SHP77 treated with DMSO at 0.1 percent for 48 hours (cell line): Measurements from ENCODE around the gene CALHM1.

Experiments used
- DNase-seq: peaks from one replicate; lab custom pipeline; 2025; lab: John Stamatoyannopoulos, UW

CALHM1 gene

DNA sequence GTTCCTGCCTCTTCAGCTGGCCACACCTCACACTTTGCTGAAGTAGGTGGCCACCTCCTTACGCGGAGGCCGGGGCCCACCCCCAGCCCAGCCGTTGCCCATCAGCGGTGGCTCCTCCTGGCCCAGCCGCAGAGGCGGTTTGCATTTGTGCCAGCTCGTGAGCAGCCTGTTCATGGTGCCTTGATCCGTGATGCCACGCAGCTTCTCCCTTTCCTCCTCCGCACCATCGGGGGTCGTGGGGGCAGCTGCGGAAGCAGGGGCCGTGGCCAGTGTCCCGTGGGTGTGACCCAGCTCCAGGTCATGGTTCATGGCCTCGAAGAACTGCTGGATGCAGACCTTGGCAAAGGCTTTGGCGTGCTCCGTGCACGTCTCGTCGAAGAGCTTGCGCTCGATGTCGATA is 3.5 kb downstream of the CALHM1 start:
- DNase-seq = no peak

DNA sequence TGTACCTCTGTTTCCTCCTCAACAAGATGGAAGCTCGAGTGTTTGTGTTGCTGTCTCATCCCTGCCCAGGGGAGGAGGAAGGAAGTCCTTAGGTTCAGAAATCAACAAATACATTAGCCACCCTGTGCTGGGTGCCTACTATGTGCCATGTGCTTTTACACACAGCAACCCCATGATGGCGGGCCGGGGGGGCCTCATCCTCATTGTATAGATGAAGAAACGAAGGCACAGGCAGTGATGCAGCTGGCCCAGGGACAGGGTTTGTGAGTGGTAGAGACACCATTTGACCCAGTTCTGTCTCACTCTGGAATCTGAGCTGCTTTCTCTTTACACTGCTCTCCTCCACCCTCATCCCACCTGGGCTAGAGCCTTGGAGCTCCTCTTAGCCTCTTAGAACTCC is 4.7 kb downstream of the CALHM1 start:
- DNase-seq = no peak

DNA sequence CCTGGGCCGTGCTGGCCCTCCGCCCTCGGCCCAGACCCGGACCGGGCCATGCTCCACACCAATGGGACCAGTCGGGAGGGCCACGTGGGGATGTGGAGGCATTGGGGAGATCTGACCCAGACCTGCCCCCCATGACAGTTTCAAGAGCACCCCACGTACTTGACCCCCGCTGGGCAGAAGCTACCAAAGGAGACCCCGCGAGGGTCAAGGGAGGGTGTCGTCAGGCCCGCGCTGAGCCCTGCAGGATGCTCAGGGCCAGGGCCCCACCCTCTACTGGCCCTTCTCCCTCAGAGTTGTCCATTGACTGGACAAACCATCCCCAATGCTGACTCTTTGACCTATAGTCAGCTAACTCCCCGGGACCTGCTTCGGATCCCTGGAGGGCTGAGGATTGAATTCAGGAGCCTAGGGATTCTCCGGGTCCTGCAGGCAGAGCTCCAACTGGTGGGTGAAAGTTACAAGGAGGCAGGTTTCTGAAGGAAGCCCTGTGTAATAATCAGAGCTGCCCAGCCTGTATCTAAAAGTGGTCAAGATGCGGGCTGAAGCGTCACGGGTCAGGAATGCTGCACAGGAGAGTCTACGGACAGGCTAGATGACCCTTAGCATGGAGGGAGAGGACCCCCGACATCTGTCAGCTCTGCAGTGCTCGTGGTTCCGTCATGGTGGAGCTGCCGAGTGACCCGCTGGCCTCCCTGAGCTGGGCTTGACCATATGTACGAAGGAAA is 6.0 kb downstream of the CALHM1 start:
- DNase-seq = no peak

DNA sequence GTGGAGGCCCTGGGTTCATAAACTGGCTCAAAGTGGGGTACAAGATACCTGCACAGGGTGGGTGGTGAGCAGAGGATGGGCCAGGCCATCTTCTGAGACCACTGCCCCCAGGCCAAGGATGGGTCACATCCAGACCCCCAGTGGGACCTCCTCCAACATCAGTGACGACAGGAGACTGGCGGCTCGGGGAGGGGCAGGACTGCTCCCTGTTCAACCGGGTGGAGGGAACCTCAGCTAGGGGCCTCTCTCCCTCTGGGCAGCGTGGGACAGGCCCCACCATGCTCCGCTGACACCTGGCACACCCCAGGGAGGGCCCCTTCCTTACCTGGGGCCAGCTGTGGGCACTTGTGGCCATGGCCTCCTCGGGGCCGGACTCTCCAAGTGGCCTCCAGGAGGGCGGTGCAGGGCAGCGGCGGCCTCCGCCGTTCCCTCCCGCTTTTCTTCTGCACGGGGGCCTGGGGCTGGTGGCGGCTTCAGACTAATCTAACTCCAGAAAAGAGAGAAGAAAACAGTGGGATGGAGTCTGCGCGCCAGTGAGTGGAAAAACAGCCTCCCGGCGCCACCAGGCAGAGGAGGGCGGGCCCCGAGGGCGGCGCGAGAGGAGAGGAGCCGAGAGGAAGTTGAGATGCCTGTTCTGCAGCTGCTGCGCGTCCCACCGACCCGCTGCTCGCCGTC is 6.7 kb downstream of the CALHM1 start, which contains the start of gene CALHM2:
Gene CALHM2 (minus strand): TSS at position 540 of the 675 bp plus-strand sequence. CDS start 2,429 bp downstream, outside the sequence.
- DNase-seq = no peak

DNA sequence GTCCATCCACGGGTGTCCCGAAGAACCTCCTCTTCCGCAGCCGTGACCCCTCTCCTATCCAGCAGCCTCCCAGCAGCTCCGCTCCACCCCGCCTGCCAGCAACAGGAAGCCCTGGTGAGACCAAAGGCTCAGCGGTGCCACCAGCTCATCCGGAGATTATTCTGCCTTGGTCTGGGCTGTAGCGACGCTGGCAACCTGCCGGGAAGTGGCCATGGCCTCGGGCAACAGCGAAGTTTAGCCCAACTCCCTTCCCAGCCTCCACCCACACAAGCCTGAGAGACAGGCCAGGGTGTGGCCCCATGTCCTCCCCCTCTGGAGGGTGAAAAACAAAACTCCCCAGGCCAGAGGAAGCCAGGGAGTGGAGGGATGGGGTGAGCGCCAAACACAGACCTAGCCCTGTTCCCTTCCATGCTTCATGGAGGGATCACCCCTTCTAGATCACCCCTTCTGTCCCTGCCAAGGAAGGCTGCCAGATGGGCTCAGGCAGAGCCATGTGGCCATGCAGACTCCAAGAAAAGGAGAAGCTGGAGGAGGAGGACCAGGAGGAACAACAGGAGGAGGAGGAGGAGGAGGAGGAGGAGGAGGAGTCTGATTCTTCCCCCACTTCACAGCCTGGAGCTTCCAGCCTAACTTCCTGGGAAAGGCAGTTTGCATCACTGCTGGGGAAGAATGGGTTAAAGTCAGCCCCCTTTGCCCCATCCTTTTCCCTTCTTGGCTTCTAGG is 7.4 kb downstream of the CALHM1 start:
- no peak for DNase-seq

DNA sequence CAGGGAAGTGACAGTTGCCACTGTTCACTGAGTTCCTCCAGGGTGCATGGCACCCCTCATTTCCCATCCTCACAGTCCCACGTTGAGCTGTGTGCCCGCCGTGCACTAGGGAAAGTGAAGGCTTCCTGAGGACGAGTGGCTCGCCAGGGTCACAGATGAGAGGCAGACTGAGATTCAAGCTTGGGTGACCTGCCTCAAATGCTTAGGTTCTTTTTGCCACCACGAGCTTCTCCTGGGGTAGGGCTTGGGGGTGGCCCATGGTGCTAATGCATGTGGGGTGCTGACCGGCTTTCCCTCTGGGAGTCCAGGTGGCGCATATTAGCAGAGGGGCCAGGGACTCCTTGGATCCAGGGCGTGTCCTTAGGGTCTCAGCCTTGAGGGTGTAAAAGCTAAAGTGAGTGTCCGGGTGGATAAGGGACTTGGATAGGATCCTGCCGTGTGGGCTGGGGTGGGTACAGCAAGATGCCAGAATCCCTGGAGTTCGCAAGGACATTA is 8.5 kb downstream of the CALHM1 start:
- DNase-seq = no peak

DNA sequence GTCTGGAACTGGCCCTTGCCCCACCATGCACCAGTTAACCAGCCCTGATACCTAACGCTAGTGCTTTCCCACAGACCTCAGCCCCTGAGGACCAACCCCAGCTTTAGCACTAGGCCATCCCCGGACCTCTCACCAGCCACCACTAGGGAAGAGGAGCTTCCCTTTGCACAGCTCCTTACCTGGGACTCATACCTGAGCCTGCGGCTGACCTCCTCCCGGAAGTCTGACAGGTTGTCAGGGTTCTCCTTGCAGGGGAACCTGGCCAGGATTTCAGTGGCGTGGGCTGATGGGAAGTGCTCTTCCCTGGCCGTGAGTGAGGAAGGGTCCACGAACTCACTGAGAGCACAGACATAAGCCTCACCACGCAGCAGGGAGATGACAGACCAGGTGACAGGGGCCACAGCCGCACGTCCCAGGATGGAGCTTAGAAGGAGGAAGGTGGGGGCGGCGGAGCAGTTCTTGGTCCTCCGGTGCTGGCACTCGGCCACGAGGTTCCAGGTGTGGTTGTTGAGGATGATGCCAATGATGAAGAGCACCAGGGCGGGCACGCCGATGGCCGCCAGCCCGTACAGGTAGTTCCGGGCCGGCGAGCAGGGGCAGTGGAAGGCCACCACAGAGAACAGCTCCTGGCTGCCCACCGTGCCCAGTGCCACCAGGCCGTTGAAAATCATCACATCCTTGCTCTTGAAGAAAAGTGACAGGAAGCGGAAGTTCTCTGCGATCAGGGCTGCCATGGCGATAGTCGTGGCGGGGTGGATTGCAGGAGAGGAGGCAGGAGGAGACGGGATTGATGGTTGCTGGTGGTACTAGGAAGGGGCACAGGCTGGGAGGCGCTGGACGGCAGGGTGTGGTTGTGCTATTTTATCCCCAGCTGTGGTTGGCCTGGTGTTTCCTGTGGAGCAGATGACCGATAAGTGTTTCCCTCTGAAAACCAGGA is 9.2 kb downstream of the CALHM1 start:
- DNase-seq = no peak

DNA sequence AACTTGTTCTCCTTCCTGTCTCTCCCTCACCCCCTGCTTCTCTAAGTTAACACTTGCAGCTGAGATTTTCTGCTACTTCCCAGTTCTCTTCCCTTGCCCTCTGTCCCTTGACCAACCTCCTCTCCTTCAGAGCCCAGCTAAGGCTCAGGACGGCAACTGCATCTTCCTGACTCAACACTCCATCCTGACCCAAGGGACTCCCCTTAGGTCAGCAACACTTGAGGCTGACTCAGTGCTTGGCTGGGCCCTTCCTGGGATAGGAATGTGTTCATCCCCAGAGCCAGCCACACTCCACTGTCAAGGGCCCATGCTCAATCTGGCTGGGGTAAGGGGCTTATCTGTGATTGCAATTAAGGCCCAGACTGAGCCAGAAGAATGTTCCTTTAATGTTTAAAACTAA is 10.0 kb downstream of the CALHM1 start:
- DNase-seq = no peak

DNA sequence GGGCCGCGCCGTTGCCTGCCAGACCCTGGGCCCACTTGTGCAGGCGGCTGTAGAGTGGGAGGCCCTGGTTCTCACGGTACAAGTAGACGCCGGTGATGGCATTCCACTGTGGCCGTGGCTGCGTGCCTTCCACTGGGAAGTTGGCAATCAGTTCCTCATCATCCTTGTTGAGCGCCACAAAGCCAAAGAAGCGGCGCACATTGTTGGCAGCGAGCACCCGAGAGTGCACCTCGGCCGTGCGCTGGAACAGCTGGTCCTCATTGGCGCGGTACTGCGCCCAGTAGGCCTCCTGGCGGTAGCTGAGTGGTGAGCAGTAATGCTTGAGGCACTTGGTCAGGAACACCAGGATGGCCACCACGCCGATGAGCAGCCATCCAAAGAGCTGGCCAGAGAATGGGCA is 11.5 kb downstream of the CALHM1 start:
- no peak for DNase-seq

DNA sequence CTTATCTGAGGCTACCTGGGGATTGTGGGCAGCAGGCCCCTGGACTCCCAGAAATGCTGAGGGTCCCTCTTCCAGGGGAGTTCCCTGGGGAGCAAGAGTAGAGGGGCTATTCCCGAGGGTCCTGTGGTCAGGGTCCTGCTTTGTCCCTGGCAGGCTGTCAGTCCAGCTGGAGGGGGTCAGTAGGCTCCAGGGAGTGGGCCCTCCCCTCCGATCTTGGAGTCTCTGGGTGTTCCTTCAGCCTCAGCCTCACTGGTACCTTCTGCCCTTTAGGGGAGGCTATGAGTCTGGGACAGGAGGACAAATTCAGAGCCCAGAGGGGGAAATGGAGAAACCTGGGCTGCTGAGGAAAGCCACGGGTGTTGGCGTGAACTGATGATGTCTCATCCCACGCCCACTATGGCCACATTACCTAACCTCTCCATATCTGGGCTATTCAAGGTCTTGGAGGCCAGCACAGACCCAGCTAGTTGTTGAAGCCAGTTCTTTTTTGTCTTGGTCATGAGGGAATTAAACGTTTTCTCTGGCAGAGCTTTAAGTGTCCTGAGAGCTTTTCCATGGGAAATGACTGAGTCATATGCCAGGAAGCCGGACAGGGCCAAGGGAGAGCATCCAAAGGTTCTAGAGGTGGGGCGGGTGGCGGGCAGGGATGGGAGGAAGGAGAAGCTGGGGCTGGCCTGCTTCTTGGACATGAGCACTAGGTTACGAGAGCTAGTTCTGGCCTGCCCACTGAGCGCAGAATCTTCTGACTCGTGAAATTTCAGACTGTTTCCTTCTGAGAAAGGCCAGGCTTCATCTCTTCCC is 12.7 kb downstream of the CALHM1 start:
- no peak for DNase-seq

DNA sequence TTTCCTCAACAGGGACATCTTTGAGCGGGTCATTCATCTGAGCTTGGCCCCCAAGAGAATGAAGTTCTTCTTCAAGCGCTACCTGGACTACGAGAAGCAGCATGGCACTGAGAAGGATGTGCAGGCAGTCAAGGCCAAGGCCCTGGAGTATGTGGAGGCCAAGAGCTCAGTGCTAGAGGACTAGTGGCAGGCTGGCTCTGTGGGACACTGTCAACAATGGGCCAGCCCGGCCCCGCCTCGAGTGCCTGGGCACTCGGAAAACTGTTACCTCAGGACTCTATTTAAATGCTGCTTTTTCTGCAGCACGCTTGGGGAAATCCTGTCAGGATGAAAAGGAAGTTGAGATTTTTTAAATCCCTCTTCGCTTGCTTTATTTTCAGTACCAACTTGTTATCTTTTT is 13.3 kb downstream of the CALHM1 start:
- no peak for DNase-seq

DNA sequence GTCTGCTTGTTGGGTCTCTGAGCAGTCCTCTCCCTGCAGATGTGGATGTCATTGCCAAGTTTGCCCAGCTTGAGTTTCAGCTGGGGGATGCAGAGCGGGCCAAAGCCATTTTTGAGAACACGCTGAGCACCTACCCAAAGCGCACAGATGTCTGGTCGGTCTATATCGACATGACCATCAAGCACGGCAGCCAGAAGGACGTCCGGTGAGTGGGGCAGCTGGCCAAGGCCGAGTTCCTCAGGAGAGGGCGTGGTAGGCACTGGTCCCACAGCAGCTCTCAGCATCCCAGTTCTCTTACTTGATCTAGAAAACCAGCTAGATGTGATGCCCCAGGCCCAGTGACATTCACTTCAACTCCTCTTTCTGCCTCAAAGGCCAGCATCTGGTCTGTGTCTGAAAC is 14.2 kb downstream of the CALHM1 start:
- DNase-seq = no peak

DNA sequence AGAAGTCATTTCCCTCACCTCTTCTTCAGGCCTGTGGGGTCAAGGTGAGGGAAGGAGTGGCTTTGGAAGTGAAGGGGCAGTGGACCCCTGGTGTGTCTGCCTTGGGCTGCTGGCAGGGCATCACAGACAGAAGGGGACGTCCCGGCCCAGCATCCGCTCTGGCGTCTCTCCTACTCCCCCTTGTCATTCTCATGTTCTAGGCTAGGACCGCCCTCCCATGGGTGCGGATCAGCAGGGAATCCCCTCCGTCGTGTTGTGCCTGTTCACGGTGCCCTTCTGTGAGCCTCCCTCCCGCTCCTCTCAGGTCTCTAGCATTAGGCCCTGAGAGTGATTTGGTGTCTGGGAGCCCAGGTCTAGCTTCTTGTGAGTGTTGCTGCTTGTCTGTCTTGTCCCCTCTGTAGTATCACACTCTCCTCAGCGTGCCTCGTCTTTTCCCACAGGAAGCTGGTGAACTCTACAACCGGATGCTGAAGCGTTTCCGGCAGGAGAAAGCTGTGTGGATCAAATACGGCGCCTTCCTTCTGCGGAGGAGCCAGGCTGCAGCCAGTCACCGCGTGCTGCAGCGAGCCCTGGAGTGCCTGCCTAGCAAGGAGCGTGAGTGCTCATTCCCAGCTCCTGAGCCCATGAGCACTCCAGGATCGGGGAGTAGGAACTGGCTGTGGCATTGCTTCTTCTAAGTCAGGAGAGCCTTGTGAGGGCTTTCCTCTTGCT is 15.1 kb downstream of the CALHM1 start:
- DNase-seq = no peak

DNA sequence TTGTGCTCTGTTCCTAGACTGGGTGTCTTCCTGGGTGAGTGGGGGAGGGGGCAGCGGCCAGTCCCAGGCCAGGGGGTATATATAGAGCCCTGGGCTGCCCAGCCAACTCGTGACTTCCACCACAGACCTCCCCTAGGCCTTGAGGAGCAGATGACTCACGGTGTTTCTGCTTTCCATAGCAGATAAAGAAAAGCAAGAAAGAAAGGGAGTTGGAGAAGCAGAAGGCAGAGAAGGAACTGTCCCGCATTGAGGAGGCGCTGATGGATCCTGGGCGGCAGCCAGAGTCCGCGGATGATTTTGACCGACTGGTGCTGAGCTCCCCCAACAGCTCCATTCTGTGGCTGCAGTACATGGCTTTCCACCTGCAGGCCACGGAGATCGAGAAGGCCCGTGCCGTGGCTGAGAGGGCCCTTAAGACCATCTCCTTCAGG is 16.7 kb downstream of the CALHM1 start:
- no peak for DNase-seq

DNA sequence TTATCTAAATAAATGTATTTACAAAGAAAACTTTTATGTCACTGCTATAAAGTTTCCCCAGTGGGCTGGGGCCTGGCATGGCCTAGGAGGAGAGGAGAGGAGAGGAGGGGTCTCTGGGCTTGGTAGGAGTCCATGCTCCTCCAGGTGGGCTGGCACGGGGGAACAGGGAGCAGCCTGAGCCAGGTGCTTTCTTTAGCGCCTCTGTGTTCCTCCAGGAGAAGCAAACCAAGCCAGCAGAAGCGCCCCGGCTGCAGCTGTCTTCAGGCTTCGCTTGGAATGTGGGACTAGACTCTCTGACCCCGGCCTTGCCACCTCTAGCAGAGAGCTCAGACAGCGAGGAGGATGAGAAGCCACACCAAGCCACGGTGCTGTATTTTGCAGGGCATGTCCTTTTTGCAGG is 17.1 kb downstream of the CALHM1 start:
- no peak for DNase-seq

DNA sequence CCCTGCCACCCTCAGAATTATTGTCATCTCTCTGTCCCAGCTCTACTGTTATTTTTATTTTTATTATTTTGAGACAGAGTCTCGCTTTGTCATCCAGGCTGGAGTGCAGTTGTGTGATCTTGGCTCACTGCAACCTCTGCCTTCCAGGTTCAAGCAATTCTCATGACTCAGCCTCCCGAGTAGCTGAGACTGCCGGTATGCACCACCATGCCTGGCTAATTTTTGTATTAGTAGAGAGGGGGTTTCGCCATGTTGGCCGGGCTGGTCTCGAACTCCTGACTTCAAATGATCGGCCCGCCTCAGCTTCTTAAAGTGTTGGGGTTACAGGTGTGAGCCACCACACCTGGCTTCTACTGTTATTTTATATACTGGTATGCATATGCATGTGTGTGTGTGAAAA is 17.5 kb downstream of the CALHM1 start:
- no peak for DNase-seq

DNA sequence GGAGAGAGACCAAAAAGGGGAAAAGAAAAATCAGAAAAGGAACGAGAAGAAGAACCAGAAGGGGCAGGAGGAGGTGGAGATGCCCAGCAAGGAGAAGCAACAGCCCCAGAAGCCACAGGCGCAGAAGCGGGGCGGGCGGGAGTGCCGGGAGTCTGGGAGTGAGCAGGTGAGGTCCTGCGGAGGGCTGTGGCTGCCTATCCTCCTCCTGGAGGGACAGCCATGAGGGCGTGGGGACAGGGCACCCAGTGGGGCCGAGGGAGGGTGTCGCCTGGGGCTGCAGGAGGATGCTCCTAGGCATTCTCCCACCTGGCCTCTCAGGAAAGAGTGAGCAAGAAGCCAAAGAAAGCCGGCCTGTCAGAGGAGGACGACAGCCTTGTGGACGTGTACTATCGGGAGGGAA is 18.3 kb downstream of the CALHM1 start:
- DNase-seq = no peak

DNA sequence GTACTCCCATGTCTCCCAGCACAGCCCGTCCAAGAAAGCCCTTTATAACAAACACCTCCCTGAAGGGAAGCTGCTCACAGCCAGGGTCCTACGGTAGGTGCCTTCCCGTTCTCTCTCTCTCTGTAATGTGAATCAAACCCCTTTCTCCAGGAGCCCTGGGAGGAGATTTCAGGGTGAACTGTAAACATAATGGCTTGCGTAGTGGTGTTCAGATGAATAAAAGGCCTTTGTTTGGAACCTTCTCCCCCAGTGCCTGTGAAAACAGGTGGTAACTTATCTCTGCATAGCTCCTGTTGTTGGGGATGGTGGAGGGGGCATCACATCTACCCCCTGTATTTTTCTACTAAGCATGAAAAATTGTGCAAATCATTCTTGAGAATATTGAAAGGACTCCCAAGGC is 18.9 kb downstream of the CALHM1 start:
- DNase-seq = no peak

DNA sequence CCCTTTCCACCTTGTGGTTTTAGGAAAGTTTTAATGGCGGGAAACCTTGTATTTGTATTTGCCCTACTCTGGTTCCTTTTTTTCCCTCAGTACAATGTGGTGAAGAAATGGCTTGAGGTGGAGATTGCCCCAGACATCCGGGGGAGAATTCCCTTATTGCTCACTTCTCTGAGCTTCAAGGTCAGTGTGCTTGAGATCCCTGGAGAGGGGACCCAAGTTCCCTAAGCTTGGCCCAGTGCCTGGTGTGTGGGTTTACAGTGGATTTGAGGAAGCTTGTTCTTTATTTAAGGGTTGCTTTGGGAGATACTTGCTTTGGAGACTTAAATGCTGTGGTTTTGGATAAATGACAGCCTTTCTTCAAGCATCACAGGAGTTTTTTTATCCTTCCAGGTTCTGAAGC is 24.8 kb downstream of the CALHM1 start:
- DNase-seq = no peak

DNA sequence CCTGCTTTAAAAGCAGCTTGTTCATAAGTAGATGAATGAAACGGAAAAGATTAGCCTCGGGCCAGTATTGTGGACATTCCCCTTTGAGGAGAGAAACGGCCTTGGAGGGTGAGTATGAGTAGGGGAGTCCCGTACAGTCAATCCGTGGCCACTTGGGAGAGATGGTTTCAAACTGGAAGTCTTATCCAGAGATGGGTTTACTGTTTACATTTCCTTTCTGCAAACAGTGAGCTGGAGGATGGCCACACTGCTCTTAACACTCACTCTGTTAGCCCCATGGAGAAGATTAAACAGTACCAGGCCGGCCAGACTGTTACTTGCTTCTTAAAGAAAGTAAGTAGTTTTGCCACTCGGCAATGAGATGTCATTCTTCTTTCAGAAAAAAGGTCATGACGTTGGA is 26.8 kb downstream of the CALHM1 start:
- DNase-seq = no peak
